Transverse colon (tissue), 4 donors: ENCODE results near the gene PTPN6. TPM values are rescaled to one million over a fixed set of nuclear protein-coding genes. Genes with fewer than 3 reads are reported as not detected.

Experiments used
- DNase-seq: peaks from one replicate; pipeline ENCODE4 v3.0.0-alpha.2; 2019
- H3K27ac ChIP-seq, 4 donors: fragments of 200-600 bp; sonication (generic); 2 replicates each; pipeline ENCODE4 v1.5.1; 2016 to 2018; ENCODE audit warnings: inconsistent platforms in 4 of 4
- H3K27me3 ChIP-seq: fragments of 200-600 bp; sonication (generic); 2 replicates; pipeline ENCODE4 v1.5.1; 2017; ENCODE audit warnings: inconsistent platforms
- H3K36me3 ChIP-seq, 4 donors: fragments of 200-600 bp; sonication (generic); 2 replicates each; pipeline ENCODE4 v1.5.1; 2017 to 2019; ENCODE audit warnings: inconsistent platforms in 4 of 4
- H3K4me1 ChIP-seq, 4 donors: fragments of 200-600 bp; sonication (generic); 2 replicates each; pipeline ENCODE4 v1.5.1; 2017 to 2020; ENCODE audit warnings: inconsistent platforms in 4 of 4
- H3K4me3 ChIP-seq, 4 donors: fragments of 200-600 bp; sonication (generic); 1 replicate in 1 of 4; 2 replicates in 3 of 4; pipeline versions ENCODE4 v1.5.1 to v1.6.1; 2017 to 2019; ENCODE audit warnings: inconsistent platforms in 4 of 4
- H3K9me3 ChIP-seq, 2 donors: fragments of 200-600 bp; sonication (generic); 2 replicates each; pipeline ENCODE4 v1.5.1; 2017 to 2019; ENCODE audit warnings: inconsistent platforms in 2 of 2
- EP300 ChIP-seq: sonication (generic); formaldehyde crosslinking; IDR thresholded peaks from one replicate; pipeline ENCODE4 v1.6.1; 2017; ENCODE audit warnings: antibody characterized with exemption, low read depth
- POLR2A ChIP-seq: fragments of 450-650 bp; IDR thresholded peaks from one replicate; pipeline ENCODE4 v1.6.1; 2016; ENCODE audit warnings: antibody characterized with exemption, mild to moderate bottlenecking, moderate library complexity
- POLR2AphosphoS5 ChIP-seq, 3 donors: sonication (generic); formaldehyde crosslinking; IDR thresholded peaks; one replicate each; pipeline ENCODE4 v1.6.1; 2016; ENCODE audit warnings: antibody characterized with exemption in 3 of 3
- WGBS, 2 donors: methylation state at CpG; one replicate each; pipeline ENCODE4 v1.1.5; 2018; ENCODE audit warnings: low coverage in 1 of 2; 5-methylcytosine and 5-hydroxymethylcytosine counted together
- in situ Hi-C, 4 donors: fragments of 200-750 bp; cut with MboI; loops; one replicate each; pipeline versions ENCODE4 v1.15.0 to v1.15.1; 2017; ENCODE audit warnings: low sequenced_read_pairs in 3 of 4, low pct_ligation_motif_present in 1 of 4, low pct_unique_long_range_greater_than_20kb in 1 of 4
- intact Hi-C: fragments of 100-400 bp; cut with DNase I; formaldehyde crosslinking; loops from one replicate; pipeline ENCODE4 v1.15.1; 2023; ENCODE audit warnings: low total_unique reads
- total RNA-seq, 4 donors: library from RNA; depleted of rRNA; stranded (reverse); fragments of >200 nt; gene quantifications; one replicate each; pipeline ENCODE4 v1.1.0, GENCODE V29; 2016
- TF ChIP-seq, protein P1 (sequence below), 5 experiments: fragments of 200-600 bp in 3 of 5; fragments of 450-650 bp in 2 of 5; sonication (generic) in 3 of 5; IDR thresholded peaks; 1 replicate in 2 of 5; 2 replicates in 3 of 5; pipeline ENCODE4 v1.5.1; 2016 to 2017; ENCODE audit warnings: antibody characterized with exemption in 5 of 5, inconsistent platforms in 3 of 5, mild to moderate bottlenecking in 2 of 5, moderate library complexity in 1 of 5

The PTPN6 gene
- total RNA-seq, 4 donors from 2014 or later: 21.7 to 49.0 (median 36.1) TPM

DNA sequence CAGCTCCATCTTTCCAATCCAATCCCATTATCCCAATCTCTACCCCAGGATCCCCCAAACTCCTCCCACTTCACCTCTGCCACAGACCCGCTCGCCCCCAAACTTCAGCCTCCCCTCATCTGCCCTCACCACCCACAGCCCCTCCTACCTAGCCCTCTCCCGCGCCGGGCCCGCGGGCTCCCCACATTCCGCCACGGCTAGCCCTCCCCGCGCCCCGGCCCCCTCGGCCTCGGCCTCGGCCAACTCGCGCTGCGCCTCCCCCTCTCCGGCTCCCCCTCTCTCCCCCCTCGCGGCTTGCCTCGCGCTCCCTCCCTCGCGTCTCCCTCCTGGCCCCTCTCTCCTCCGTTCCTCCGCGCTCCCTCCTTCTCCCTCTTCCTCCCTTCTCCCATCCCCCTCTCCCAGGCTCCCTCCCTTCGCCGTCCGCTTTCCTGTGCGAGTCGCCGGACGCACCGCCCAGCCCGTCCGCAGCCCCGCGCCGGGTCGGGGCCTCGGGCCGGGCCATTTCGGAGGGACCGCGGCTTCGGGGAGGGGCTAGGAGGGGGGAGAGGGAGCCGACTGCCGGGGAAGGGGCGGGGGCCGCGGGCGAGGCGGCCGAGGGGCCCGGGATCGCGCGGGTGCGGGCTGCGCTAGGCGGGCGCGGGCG is 23.7 kb upstream of the PTPN6 start, which contains the start of gene ATN1:
Gene ATN1, plus strand, starts transcription at position 581 of the 643 bp plus-strand sequence. CDS start 6,043 bp downstream, outside the sequence.
- intact Hi-C loops: no loop called here

DNA sequence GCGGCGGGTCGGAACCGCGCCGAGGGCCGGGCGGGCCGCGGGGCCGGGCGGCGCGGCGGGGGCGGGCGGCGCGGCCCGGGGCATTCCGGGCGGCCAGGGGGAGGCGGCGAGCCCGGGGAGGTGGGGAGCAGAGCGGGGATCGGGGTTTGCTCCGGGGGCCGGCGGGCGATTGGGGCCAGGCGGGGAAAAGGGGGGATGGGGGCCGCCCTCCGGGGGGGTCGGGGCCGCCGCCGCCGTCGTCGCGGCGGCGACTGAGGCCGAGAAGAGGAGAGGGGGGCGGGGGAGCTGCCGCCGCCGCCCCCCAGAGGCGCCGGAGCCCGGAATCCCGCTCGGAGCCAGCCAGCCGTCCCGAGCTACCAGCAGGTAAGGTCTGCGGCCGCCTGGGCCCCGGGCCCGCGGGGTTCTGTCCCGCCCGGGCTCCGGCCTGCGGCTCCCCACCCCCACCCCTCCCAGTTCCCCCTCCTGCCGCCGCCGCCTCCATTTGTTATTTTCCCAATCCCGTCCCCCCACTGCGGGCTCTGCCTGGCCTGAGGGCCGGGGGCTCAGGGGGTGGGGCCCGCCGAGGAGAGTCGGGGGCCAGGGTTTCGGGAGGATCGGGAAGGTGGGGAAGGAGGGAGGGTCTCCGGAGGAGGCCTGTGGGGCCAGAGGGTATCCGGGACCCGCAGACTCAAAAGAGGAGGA is 23.0 kb upstream of the PTPN6 start:
- Histone ChIP-seq H3K4me1 (peaks cover 35 to 79% (median 65%) of the 10 kb centered on the region in 4 donors), H3K36me3 (no peaks in the 10 kb centered on the region), H3K27ac (peak overlapping the region; percentile 96 to 99 (median 98)), H3K9me3 (no peaks in the 10 kb centered on the region), H3K27me3 (no peaks in the 10 kb centered on the region), H3K4me3 (peak overlapping the region; percentile 94 to 97 (median 94))
- no peak for DNase-seq
- WGBS, 2 donors: 2% methylated on average over 11 of the region's 79 CpGs; no CpG with 5 or more reads in 1 of the 2 donors
- TF ChIP-seq POLR2A: no peak
- TF ChIP-seq, protein P1, sequence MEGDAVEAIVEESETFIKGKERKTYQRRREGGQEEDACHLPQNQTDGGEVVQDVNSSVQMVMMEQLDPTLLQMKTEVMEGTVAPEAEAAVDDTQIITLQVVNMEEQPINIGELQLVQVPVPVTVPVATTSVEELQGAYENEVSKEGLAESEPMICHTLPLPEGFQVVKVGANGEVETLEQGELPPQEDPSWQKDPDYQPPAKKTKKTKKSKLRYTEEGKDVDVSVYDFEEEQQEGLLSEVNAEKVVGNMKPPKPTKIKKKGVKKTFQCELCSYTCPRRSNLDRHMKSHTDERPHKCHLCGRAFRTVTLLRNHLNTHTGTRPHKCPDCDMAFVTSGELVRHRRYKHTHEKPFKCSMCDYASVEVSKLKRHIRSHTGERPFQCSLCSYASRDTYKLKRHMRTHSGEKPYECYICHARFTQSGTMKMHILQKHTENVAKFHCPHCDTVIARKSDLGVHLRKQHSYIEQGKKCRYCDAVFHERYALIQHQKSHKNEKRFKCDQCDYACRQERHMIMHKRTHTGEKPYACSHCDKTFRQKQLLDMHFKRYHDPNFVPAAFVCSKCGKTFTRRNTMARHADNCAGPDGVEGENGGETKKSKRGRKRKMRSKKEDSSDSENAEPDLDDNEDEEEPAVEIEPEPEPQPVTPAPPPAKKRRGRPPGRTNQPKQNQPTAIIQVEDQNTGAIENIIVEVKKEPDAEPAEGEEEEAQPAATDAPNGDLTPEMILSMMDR (IDR thresholded peaks at IDR 0.05): no peak
- TF ChIP-seq POLR2AphosphoS5 (IDR thresholded peaks at IDR 0.05): no peak
- TF ChIP-seq EP300: no peak
- intact Hi-C loops: no loop called here
- in situ Hi-C loops: loop anchor here in 2 of 4 donors (25.0 kb wide), 1 partner anchor 184 kb away; the partner anchor contains the start of gene C1RL (in 2 of the 2)

More for the DNA sequence above, 23.7 kb upstream of the PTPN6 start, which contains the start of gene ATN1:
- no peaks in the 10 kb centered on the region for H3K9me3 ChIP-seq
- H3K4me1 ChIP-seq: peaks cover 31 to 73% (median 59%) of the 10 kb centered on the region in 4 donors
- peak; percentile 79 for DNase-seq
- H3K27ac ChIP-seq: peak within 1 kb of the TSS; percentile 96 to 99 (median 98)
- H3K36me3 ChIP-seq: no peaks in the 10 kb centered on the region
- H3K4me3 ChIP-seq: peak within 1 kb of the TSS; percentile 94 to 97 (median 94)
- peak; percentile 58 to 85 (median 80) for TF ChIP-seq POLR2AphosphoS5 (IDR thresholded peaks at IDR 0.05)
- TF ChIP-seq, protein P1 (IDR thresholded peaks at IDR 0.05): no peak
- TF ChIP-seq POLR2A: peak; percentile 72
- in situ Hi-C loops: loop anchor here in 2 of 4 donors (25.0 kb wide), 1 partner anchor 185 kb away; the partner anchor contains the start of gene C1RL (in 2 of the 2)
- 0% methylated on average over 6 to 43 of the region's 66 CpGs for WGBS, 2 donors
- no peaks in the 10 kb centered on the region for H3K27me3 ChIP-seq

DNA sequence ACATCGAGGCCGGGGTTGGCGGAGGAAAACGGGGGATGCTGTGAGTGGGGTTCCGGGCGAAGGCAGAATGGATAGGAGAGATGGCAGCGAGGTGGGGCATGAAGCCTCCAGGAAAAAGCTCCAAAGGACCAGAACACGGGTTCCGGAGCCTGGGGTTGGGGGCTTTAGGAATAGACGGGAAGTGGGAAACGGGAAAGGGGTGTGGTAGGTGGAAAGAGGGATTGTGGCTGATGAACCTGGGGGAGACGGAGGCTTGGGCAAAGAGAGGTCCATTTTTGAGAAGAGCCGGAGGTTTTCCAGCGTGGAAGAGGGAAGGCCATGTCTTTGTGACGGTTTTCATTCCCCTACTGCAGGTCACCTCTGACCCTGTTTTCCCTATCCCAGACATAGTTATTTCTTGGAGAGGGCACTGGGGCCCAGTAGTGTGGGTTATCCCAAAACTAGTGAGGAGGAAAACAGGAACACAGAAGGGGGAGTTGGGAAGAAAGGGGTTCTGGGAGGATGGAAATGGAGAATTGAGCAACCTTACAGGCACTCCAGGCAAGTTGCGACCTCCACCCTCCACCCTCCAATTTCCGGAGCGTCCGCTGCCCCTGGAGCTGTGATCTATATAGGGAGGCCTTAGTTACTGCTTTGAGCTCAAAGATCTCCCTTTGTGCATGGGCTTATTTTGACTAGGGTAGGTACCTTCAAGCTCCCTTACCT is 22.3 kb upstream of the PTPN6 start:
- 11% methylated on average over 19 of the region's 19 CpGs; no CpG with 5 or more reads in 1 of the 2 donors for WGBS, 2 donors
- peak overlapping the region; percentile 94 to 97 (median 94) for H3K4me3 ChIP-seq
- H3K36me3 ChIP-seq: no peaks in the 10 kb centered on the region
- no peaks in the 10 kb centered on the region for H3K27me3 ChIP-seq
- in situ Hi-C loops: loop anchor here in 2 of 4 donors (25.0 kb wide), 1 partner anchor 183 kb away; the partner anchor contains the start of gene C1RL (in 2 of the 2)
- TF ChIP-seq POLR2A: no peak
- no peak for TF ChIP-seq EP300
- TF ChIP-seq, protein P1 (IDR thresholded peaks at IDR 0.05): no peak
- no peak for TF ChIP-seq POLR2AphosphoS5 (IDR thresholded peaks at IDR 0.05)
- intact Hi-C loops: no loop called here
- no peak for DNase-seq
- H3K4me1 ChIP-seq: peaks cover 35 to 84% (median 71%) of the 10 kb centered on the region in 4 donors
- no peaks in the 10 kb centered on the region for H3K9me3 ChIP-seq
- peak overlapping the region; percentile 96 to 99 (median 98) for H3K27ac ChIP-seq
